BLaER1 (cell line): ENCODE data around the gene TDP1.

Source experiments
- H3K27ac ChIP-seq: shearing (Covaris generic); formaldehyde crosslinking; 2 replicates; pipeline ENCODE4 v1.8.1; 2022
- H3K27me3 ChIP-seq: shearing (Covaris generic); formaldehyde crosslinking; 2 replicates; pipeline ENCODE4 v1.8.1; 2022
- H3K36me3 ChIP-seq: shearing (Covaris generic); formaldehyde crosslinking; 2 replicates; pipeline ENCODE4 v1.8.1; 2022
- H3K4me1 ChIP-seq: shearing (Covaris generic); formaldehyde crosslinking; 2 replicates; pipeline ENCODE4 v1.8.1; 2022
- H3K4me2 ChIP-seq: shearing (Covaris generic); formaldehyde crosslinking; 2 replicates; pipeline ENCODE4 v1.8.1; 2022
- H3K4me3 ChIP-seq: shearing (Covaris generic); formaldehyde crosslinking; 2 replicates; pipeline ENCODE4 v1.8.1; 2022
- H3K9ac ChIP-seq: shearing (Covaris generic); formaldehyde crosslinking; 2 replicates; pipeline ENCODE4 v1.8.1; 2022
- H3K9me3 ChIP-seq: shearing (Covaris generic); formaldehyde crosslinking; 2 replicates; pipeline ENCODE4 v1.8.1; 2022
- H4K20me1 ChIP-seq: shearing (Covaris generic); formaldehyde crosslinking; 2 replicates; pipeline ENCODE4 v1.8.1; 2022
- Cebpa-rat ChIP-seq: shearing (Covaris generic); IDR thresholded peaks from 2 replicates; pipeline ENCODE4 v1.8.1; 2022

The TDP1 gene

DNA sequence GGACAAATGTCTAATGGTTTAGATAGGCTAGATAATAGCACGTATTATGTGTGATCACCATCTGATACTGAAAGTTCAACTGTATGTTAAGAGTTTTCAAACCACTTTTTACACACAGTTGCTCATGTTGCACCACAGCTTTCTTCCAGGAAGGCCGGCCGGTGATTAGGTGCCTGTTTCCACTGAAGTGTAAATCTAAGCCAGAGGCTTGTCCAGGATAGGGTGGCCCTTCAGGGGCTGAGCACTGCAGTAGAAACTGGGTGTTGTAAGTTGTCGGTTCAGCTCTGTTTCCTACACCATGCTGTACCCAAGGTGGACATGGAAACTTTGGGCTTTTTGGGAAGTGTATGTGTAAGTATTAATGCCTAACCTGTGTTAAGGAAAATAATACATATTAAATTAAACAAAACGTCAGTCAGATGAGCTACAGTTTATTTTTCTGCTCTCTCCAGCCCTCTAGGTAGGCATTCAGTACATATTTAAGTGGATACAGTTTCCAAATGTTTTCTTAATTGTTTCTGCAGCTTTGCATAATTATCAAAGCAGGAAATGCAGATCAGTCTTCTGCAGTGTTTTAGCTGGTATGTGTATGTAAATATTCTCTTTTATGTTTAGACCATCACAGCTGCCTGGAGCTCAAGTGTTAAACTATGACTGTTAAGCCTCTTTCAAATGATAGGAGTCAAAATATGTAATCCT lies 30.9 kb downstream of the TDP1 start:
- Histone ChIP-seq H3K36me3 (peaks cover 90% of the 10 kb centered on the region), H3K4me2 (no peak overlapping the region), H3K4me3 (no peak overlapping the region), H3K4me1 (no peaks in the 10 kb centered on the region), H3K27me3 (no peaks in the 10 kb centered on the region; the same call in 1 of the 2 replicates), H3K27ac (no peak overlapping the region), H4K20me1 (no peaks in the 10 kb centered on the region), H3K9me3 (no peaks in the 10 kb centered on the region), H3K9ac (no peak overlapping the region)
- no peak for TF ChIP-seq Cebpa-rat

DNA sequence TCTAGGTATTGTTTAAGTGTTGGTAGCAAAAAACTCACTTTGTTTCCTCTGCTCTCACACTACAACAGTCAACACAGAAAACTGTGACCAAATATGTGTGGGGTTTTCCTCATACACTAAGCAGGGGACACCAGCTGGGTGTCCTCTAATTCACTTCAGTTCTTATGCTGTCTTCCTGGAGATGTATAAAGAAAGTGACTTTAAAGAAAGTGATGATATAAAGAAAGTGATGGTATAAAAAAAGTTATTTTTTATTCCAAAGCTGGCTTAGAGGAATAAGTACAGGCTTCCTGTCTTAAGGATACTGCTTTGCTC lies 31.4 kb downstream of the TDP1 start:
- no peaks in the 10 kb centered on the region for H3K4me1 ChIP-seq
- no peaks in the 10 kb centered on the region for H4K20me1 ChIP-seq
- H3K36me3 ChIP-seq, result peaks cover 86% of the 10 kb centered on the region
- H3K4me3 ChIP-seq, result no peak overlapping the region
- TF ChIP-seq Cebpa-rat, result no peak
- no peak overlapping the region for H3K27ac ChIP-seq
- no peak overlapping the region for H3K9ac ChIP-seq
- no peaks in the 10 kb centered on the region for H3K9me3 ChIP-seq
- H3K4me2 ChIP-seq, result no peak overlapping the region
- H3K27me3 ChIP-seq, result no peaks in the 10 kb centered on the region; the same call in 1 of the 2 replicates

DNA sequence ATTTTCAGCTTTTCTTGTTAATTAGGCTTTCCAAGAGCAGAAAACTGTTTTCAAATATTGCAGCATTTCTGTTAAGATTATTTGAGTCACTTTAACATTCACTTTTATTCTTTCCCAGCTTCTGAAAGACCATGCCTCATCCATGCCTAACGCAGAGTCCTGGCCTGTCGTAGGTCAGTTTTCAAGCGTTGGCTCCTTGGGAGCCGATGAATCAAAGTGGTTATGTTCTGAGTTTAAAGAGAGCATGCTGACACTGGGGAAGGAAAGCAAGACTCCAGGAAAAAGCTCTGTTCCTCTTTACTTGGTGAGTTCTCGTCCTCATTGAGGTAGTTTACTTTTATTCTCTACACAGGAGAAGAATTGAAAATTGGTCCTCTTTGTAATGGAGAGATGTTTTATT lies 33.1 kb downstream of the TDP1 start:
- H4K20me1 ChIP-seq, result no peaks in the 10 kb centered on the region
- H3K27ac ChIP-seq, result no peak overlapping the region
- no peak for TF ChIP-seq Cebpa-rat
- H3K4me2 ChIP-seq, result no peak overlapping the region
- H3K9ac ChIP-seq, result no peak overlapping the region
- no peaks in the 10 kb centered on the region for H3K4me1 ChIP-seq
- no peaks in the 10 kb centered on the region for H3K27me3 ChIP-seq
- H3K4me3 ChIP-seq, result no peak overlapping the region
- H3K36me3 ChIP-seq, result peaks cover 86% of the 10 kb centered on the region
- no peaks in the 10 kb centered on the region for H3K9me3 ChIP-seq

- Histone ChIP-seq H3K9me3 (no peaks in the 10 kb centered on the region), H3K4me3 (no peak overlapping the region), H3K4me2 (no peak overlapping the region), H4K20me1 (no peaks in the 10 kb centered on the region), H3K27ac (no peak overlapping the region), H3K4me1 (no peaks in the 10 kb centered on the region), H3K9ac (no peak overlapping the region), H3K36me3 (peaks cover 90% of the 10 kb centered on the region), H3K27me3 (no peaks in the 10 kb centered on the region)
- no peak for TF ChIP-seq Cebpa-rat
Measured at GRCh38 chr14:89990218-89990617, 34.5 kb downstream of the TDP1 start.

DNA sequence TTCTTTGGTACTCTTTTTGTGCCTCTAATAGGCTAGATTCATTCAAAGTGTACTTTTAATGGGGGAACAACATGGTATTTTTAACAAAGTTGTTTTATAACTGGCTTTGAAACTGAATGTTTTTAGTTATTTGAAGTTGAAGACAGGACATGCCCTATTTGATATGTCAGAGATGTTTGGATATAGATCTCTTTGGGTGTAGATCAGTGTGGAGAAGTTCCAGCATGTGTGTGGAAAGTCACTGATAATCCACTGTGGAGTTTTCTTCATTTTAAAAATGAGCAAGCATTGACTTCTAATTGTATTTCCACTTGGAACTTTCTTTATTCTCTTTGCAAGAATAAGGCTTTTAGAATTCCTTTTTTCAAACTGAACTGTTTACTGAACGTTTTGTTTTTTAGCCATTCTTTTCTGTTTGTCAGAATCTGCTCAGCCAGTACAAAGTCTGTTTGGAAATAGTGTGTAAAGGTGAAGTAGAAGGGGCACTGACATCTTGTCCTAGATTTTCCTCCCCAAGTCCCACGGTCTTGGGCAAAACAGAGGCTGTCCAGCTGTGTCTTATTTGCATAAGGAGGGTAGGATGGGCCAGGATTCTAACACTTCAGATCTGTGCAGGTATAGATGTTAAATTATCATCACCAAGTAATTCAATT lies 35.0 kb downstream of the TDP1 start:
- no peak for TF ChIP-seq Cebpa-rat
- Histone ChIP-seq H3K4me2 (no peak overlapping the region), H3K27ac (no peak overlapping the region), H3K27me3 (no peaks in the 10 kb centered on the region), H3K4me3 (no peak overlapping the region), H3K9me3 (no peaks in the 10 kb centered on the region), H4K20me1 (no peaks in the 10 kb centered on the region), H3K4me1 (no peaks in the 10 kb centered on the region), H3K36me3 (peaks cover 91% of the 10 kb centered on the region), H3K9ac (no peak overlapping the region)

DNA sequence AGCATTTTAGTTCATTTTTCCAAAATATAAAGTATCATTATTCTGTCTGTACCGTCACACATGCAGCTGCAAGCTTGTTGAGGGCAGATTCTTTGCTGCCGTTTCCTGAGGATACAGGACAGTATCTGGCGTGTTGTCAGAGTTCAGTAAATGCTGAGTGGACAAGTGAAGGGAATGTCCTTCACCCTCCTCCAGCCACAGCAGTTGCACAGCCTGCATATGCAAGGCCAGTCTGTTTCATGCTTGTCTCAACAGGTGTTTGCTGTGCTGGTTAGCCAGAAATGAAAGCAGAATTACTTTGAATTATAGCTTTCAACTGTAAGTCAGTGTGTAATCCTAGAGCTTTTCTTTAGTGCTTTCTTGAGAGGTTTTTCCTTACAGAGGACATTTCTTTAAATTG lies 36.5 kb downstream of the TDP1 start:
- H3K27ac ChIP-seq, result no peak overlapping the region
- H3K4me3 ChIP-seq, result no peak overlapping the region
- no peaks in the 10 kb centered on the region for H4K20me1 ChIP-seq
- no peaks in the 10 kb centered on the region for H3K4me1 ChIP-seq
- peaks cover 91% of the 10 kb centered on the region for H3K36me3 ChIP-seq
- no peak for TF ChIP-seq Cebpa-rat
- H3K9me3 ChIP-seq, result no peaks in the 10 kb centered on the region
- no peak overlapping the region for H3K9ac ChIP-seq
- H3K4me2 ChIP-seq, result no peak overlapping the region
- no peaks in the 10 kb centered on the region for H3K27me3 ChIP-seq

DNA sequence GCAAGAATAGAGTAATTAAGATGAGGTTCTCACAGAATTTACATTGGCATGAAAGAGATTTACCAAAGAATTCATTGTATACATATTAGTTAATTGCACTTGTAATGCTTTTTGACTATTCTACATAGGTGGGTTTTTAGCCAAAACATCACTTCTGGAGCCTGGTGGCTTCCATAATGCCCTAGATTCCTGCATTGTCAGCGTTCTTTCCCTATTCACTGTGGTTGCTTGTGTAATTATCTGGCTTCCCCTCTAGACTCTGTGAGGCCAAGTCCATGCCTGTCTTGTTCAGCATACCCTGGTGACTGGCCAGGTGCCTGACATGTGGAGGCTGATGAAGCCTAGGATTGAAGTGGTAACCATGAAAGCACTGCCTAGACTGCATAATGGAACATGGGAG lies 41.2 kb downstream of the TDP1 start:
- Histone ChIP-seq H3K4me3 (no peak overlapping the region), H3K27ac (no peak overlapping the region), H3K27me3 (no peaks in the 10 kb centered on the region), H3K4me1 (no peaks in the 10 kb centered on the region), H3K9me3 (no peaks in the 10 kb centered on the region), H3K36me3 (peaks cover 84% of the 10 kb centered on the region), H3K4me2 (no peak overlapping the region), H4K20me1 (no peaks in the 10 kb centered on the region), H3K9ac (no peak overlapping the region)
- TF ChIP-seq Cebpa-rat, result no peak

GRCh38 chr14:90000935-90001334 lies 45.2 kb downstream of the TDP1 start:
- no peaks in the 10 kb centered on the region for H3K4me1 ChIP-seq
- H4K20me1 ChIP-seq, result no peaks in the 10 kb centered on the region
- no peak for TF ChIP-seq Cebpa-rat
- no peak overlapping the region for H3K27ac ChIP-seq
- no peak overlapping the region for H3K4me2 ChIP-seq
- no peak overlapping the region for H3K4me3 ChIP-seq
- no peak overlapping the region for H3K9ac ChIP-seq
- no peaks in the 10 kb centered on the region for H3K27me3 ChIP-seq
- H3K9me3 ChIP-seq, result no peaks in the 10 kb centered on the region
- H3K36me3 ChIP-seq, result peaks cover 85% of the 10 kb centered on the region

DNA sequence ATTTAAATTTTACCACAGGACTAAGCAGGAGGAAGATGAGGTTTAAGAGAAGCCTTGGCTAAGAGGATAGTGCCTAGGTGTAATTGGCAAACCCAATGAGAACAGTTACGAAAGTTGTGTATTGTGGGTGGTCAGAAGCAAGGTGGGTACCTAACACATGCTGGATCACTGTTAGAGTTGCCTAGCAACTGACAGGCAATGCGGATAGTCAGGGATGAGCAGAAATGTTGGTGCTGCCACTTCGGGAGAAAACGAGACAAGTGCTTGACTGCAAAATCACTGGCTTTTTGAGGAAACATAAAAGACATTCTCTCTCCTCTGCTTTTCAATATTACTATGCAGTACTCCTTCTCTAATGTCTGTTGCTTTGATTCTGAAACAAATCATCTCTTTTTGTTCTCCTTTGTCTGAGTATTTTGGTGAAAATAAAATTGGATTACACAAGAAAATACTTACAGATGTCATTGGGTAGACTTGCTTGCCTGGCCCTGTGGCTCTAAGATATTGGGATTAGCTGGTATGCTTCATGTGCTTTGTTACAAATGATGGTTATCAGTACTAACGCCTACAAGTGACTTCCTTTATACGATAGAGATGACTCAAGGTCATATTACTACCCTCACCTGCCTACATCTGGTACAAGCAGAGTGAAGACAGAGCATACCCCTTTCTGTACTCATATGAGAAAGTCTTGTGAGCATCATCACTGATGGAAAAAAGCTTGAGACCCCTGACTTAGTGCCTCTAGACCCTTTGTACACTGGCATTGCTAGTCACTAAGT lies 48.0 kb downstream of the TDP1 start:
- peaks cover 87% of the 10 kb centered on the region for H3K36me3 ChIP-seq
- no peaks in the 10 kb centered on the region for H3K27me3 ChIP-seq
- H4K20me1 ChIP-seq, result no peaks in the 10 kb centered on the region
- no peak overlapping the region for H3K9ac ChIP-seq
- TF ChIP-seq Cebpa-rat, result no peak
- no peaks in the 10 kb centered on the region for H3K9me3 ChIP-seq
- no peaks in the 10 kb centered on the region for H3K4me1 ChIP-seq
- H3K4me3 ChIP-seq, result no peak overlapping the region
- H3K4me2 ChIP-seq, result no peak overlapping the region
- H3K27ac ChIP-seq, result no peak overlapping the region

DNA sequence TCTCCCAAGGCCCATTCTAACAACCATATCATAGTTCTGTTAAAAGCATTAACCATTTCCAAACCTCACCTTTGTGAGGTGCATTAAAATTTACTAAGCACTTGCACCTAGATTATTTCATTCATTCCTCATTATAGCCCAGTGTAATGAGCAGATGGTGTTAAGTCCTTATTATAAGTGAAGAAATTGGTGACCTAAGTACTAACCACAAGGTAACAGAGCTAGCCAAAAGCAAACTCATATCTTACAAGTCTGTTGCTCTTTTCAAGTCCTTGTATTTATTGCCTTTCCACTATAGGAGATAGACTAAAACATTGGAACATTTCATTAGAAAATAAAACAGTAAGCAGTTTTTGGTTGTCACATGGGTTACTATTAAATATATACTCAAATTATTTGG lies 49.7 kb downstream of the TDP1 start:
- H3K27ac ChIP-seq, result no peak overlapping the region
- H3K4me1 ChIP-seq, result no peaks in the 10 kb centered on the region
- H3K4me2 ChIP-seq, result no peak overlapping the region
- H3K9me3 ChIP-seq, result peaks cover 5% of the 10 kb centered on the region
- peaks cover 93% of the 10 kb centered on the region for H3K36me3 ChIP-seq
- no peak overlapping the region for H3K4me3 ChIP-seq
- no peaks in the 10 kb centered on the region for H4K20me1 ChIP-seq
- no peaks in the 10 kb centered on the region for H3K27me3 ChIP-seq
- H3K9ac ChIP-seq, result no peak overlapping the region
- TF ChIP-seq Cebpa-rat, result no peak
